GM21528 (cell line): Measurements from ENCODE around the gene S100Z.
"Not testable (repeated sequence)": the region's sequence is repeated elsewhere in the genome, so short reads cannot be mapped to it uniquely, and the experiment has no call there.

Experiments
- ATAC-seq: cut with Tn5 transposase; IDR thresholded peaks from one replicate; pipeline ENCODE4 v1.9.1; 2021; ENCODE audit warnings: mild to moderate bottlenecking, moderate library complexity; ENCODE audit not compliant: unreplicated experiment, low FRiP score

The S100Z gene

DNA sequence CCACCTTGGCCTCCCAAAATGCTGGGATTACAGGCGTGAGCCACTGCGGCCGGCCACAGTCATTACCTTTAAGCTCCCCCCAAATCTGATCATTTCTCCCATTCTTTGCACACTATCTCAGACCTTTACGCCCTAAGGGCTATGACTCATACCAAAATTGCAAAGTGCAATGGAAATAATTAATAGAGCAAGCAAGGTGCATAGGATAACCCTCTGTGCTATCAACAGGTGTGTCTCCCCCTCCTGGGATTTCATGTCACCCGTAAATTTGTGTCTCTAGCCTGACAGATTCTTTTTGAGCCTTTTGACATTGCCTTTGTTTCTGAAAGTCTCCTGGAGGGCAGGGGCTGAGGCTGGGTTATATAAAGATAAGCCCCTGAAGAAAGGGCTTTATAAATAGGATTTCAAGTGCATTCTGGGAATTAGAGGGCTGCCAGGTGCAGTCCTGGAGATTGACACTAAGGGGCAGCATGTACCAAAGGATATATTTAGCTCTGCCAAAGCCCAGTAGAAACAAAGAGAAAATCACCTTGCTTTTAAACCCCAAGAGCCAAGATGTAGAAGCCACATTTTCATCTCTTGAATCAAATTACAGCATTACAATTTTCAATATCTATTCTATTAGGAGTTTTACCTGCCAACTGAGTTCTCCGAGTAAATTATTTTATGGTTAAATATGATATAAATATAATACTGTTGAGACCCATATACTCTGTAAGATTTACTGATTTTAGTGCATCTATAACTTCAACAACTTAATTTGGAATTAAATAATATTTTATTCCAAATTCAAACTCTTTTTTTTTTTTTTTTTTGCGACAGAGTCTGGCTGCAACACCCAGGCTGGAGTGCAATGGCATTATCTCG, 18.2 kb downstream of the S100Z start:
- ATAC-seq, result peak; percentile 68

DNA sequence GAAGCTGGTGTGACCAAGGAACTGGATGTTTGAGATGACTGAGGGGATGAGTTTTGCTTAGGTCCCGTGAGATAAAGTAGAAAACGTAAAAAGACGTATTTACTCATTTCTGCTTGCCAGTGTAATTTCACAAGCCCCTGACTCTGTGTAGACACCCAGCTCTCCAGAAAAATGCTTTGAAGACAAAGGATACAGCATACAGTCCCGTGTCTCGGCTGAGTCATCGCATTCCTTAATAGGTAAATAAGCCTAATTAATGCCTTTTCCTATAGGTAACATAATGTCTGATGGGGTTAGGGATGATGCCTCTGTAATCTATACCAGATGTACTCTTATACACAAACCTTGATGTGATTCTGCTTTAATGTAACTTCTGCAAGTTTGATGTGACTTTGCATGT, 20.2 kb downstream of the S100Z start:
- ATAC-seq, result no peak

DNA sequence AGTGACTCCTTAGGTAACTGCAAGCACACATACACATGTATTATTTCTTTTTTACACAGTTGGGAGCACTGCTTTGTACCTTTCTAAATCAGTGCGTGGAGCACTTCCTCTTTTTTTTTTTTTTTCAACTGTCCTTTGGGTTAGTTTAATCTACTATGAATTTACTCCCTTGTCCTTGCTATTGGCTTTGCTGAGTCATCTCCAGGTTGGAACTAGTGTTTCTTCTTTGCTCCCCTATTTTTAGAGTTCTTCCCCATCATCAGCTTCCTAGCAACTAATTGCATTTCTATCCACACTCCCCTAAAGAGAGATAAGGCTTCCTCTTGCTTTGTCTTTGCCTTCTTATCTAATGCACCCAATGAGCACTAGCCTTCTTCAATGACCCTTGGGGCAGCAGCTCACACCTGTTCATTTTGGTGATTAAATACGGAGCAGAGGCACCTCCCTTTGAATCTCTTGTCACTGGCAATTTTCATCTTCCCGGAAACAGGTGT, 24.3 kb downstream of the S100Z start:
- ATAC-seq, result no peak

DNA sequence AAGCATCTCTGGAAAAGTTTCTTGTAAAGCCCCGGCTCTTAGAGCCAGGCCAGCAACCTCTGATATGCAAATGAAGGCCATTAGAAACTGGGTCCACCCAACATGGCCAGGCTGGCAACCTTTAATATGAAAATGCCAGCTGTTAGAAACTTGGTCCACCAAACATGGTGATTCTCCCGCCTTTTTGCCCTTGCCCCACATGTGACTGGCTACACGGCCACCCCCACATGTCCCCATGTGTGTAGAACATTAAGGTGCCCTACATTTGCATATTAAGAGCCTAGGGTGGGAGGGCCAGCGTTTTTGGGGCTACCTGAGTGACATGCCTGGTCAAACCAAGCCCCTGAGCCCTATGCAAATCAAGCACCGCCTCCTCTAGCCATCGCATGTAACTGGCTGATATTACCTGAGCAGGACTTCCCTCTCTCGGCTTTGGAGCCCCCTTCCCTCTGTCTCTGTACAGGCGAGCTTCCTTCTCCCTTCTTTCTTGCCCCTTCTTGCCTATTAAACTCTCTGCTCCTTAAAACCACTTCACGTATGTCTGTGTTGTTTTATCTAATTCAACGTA, 39.0 kb downstream of the S100Z start:
- no peak for ATAC-seq

DNA sequence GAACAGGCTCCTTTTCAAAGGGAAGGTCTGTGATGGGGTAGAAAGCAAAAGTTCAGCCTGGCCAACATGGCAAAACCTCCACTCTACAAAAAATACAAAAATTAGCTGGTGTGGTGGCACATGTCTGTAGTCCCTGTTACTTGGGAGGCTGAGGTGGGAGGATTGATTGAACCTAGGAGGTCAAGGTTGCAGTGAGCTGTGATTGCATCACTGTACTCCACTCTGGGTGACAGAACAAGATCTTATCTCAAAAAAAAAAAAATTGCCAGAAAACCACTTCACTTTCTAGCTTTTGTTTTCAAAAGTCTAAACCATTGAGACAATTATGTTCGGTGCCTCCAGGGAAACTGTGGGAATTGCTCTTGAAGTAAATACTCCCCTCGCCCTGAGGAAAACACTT, 43.5 kb downstream of the S100Z start:
- no peak for ATAC-seq

DNA sequence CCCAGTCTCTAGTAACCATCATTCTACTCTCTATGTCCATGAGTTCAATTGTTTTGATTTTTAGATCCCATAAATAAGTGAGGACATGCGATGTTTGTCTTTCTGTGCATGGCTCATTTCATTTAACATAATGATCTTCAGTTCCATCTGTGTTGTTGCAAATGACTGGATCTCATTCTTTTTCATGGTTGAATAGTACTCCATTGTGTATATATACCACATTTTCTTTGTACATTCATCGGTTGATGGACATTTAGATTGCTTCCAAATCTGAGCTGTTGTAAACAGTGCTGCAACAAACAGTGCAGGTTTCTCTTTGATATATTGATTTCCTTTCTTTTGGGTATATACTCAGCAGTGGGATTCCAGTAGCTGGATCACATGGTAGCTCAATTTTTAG, 46.4 kb downstream of the S100Z start:
- ATAC-seq, result no peak

DNA sequence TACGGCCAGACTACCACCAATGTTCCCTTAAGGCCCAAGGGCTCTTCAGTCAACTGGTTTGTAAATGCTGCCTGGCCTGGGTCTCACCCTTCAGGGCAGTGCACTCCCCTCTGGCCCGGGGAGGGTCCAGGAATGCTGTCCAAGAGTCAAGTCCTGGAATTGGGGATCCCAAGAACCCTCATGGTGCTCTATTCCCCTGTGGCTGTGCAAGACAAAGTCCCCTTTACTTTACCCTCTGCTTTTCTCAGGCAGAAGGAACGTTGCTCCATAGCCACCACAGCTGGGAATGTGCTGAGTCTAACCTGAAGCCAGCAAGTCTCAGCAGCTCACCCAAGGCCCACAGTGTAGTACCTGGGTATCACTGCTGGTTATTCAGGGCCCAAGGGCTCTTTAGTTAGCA, 51.7 kb downstream of the S100Z start:
- no peak for ATAC-seq

DNA sequence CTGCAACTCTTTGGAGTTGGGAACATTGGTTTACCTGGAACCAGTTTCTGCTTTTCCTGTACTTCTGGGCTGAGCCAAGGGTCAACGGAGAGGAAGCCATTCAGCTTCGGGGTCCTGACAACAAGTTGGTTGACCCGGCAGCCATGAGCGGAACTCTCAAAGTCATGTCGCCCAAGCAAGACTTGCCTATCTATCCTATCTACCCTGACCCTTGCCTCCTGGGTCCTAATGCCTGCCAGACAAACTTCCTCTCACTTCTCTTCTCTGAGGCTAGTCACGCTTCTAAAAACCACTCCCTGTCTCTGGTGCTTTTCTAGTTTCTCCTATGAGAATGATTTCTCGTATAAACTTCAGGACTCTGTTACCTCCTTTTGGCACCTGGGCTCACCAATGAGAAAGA, 58.4 kb downstream of the S100Z start:
- ATAC-seq, result no peak

DNA sequence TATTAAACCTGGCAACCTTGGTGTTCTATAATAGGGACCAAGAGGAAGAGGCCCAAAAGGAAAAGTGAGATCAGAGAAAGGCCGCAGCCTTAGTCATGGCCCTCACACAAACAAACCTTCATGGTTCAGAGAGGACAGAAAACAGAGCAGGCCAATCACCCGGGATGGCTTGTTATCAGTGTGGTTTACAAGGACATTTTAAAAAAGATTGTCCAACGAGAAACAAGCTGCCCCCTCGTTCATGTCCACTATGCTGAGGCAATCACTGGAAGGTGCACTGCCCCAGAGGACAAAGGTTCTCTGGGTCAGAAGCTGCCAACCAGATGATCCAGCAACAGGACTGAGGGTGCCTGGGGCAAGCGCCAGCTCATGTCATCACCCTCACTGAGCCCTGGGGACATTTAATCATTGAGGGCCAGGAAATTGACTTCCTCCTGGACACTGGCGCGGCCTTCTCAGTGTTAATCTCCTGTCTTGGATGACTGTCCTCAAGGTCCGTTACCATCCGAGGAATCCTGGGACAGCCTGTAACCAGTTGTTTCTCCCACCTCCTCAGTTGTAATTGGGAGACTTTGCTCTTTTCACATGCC, 60.6 kb downstream of the S100Z start:
- not testable (repeated sequence) for ATAC-seq

DNA sequence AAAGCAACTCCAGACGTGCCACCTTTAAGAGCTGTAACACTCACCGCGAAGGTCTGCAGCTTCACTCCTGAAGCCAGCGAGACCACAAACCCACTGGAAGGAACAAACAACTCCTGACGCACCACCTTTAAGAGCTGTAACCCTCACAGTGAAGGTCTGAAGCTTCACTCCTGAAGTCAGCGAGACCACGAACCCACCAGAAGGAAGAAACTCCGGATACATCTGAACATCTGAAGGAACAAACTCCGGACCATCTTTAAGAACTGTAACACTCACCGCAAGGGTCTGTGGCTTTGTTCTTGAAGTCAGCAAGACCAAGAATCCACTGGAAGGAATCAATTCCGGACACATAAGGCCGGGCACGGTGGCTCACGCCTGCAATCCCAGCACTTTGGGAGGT, 64.9 kb downstream of the S100Z start:
- not testable (repeated sequence) for ATAC-seq

DNA sequence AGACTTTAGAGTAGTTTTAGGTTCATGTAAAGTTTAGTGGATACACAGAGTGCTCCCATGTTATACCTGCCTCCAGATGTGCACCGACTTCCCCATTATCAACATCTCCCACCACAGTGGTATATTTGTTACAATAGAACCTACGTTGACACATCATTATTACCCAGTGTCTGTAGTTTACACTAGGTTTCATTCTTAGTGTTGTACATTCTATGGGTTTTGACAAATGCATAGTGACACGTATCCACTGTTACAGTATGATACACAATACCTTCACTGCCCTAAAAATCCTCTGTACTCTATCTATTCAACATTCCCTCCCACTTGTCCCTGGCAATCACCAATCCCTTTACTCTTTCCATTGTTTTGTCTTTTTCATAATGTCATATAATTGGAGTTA, 68.7 kb downstream of the S100Z start:
- ATAC-seq, result no peak

DNA sequence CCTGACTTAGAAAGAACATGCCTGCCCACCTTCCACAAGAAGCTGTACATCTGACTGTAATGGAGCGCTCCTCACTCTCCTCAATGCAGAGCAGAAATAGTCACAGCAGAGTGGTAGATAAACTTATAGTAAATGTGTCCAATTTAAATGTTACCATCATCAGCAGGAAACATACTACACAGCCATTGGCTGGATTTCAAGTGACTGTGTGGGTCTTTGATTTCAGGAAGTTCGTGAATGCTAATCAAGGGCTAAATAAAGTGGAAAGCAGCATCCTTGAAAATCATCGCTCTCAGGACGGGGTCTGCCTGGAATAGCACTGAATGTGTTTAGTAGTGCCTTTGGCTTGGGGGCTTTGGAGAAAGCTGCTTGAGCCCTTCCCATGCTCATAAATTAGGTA, 70.7 kb downstream of the S100Z start:
- ATAC-seq, result no peak

DNA sequence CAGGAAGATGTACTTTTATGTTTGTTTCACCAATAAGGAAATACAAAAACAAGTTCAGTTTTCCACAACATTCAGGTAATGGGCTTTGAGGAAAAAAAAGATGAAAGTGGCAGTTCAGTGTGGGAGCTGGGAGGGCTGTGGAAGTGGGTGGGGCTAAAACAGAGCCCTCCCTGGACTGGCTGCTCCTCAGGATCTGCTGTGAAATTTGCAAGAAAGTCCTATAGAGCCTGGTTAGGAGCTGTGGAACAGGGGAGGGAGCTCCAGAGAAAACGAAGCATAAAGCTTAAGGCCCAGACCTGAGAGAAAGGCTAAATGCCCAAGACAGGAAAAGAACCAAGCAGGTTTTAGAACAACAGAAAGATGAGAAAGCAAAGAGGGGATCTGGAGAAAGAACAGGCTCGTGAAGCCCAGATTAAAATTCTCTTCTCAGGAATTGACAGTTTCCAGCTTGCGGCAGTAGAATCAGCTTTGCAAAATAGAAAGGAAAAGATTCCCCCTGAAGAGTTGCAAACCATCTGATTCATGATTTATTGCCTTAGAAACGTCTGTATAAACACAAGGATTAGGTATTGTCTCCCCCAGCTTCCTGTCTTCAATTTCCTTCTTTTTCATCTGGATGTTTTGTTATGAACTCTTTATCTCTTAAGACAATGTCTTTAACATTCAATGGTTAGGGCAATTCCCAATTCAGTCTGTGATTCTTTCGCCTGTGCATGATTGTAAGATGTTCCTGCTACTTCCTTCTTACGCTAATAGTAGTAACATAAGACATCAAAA, 76.7 kb downstream of the S100Z start:
- no peak for ATAC-seq

DNA sequence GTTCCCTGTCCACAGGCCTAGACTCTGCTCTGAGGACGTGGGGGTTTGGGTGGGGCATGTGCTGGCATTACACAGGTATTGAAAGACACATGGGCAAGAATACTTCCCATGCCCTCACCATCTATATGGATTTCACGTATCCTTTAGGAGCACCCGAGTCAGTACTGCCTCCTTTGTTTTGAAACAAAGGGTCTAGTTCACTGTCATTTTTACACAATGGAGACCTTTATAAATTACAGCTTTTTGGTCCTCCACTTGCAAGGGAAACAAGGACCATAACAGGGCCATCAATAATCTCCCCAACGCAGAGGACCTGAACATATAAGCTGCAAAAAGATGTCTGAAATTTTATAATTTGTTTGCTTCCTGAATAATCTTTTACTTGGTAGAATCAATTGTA, 78.1 kb downstream of the S100Z start:
- ATAC-seq, result no peak

DNA sequence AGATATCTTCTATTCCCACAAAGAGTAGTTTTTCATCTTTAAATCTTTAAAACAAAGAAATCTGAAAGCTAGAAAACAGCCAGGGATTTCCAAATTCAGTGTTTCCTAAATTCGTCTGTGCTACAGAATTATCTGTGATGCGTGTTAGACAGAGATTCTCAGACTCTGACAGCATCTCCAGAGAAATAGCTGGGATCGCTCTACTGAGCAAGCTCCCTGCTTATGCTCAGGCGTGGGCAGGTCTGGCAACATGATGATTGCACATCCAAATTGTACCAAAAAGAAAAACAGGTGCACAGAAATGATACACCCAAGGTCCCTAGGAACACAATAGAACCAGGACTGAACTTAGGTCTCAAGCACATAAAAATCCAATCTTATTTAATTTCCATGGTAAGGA, 80.3 kb downstream of the S100Z start:
- no peak for ATAC-seq

DNA sequence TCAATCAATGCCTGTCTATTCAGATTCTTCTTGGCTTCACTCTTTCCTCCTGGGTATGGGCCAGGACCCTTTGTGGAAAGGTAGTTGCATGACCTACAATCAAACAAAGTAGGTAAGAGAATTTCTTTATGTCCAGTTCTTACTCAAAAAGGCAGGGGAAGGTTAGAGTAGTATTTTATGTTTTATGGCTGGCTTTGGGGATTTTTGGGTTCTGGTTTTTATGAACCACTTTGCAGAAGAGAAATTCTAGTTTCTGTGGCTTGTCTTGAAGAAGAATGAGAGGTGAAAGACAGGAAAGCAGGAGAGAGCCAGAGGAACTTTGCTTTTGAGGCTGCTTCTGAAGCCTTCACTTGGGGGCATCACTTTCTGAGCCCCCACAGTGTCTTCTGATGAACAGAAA, 88.4 kb downstream of the S100Z start:
- ATAC-seq, result no peak

DNA sequence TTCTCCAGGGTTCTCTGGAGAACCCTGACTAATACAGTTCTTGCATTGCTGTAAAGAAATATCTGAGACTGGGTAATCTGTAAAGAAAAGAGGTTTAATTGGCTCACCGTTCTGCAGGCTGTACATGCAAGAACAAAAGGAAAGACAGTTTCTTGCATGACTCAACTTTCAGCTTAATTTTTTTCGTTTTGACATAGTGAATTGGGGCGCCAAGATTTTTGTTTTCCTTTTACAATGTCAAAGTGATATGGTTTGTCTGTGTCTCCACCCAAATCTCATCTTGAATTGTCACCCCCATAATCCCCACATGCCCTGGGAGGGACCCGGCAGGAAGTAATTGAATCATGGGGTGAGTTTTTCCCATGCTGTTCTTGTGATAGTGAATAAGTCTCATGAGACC, 91.2 kb downstream of the S100Z start:
- no peak for ATAC-seq

DNA sequence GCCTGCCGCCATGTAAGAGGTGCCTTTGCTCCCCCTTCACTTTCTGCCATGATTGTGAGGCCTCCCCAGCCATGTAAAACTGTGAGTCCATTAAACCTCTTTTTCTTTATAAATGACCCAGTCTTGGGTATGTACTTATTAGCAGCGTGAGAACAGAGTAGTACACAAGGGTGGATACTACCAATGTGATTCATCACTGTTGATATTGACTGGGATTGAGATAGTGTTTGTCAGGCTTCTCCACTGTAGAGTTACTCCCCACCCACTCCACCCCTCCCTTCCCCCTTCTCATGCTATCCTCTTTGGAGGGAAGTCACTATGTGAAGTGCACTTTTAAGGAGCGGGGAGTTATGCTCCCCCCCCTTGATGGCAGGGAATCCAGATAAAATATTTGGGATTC, 91.6 kb downstream of the S100Z start:
- ATAC-seq, result no peak

DNA sequence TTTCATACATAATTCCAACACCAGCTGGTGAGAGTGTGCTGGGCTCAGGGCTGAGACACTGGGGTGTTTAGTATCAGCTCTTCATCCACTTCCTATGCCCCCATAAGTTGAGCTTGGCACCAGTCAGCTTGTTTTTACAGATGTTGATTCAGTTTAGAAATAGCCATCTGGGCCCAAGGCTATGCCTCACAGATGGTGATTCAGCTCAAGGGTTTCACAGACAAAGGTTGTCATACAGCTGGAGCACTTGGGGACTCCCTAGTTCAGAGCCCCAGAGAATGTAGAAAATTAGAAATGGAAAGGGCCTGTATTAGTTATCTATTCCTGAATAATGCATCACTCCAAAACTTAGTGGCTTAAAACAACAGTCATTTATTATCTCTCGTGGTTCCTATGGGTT, 92.8 kb downstream of the S100Z start:
- no peak for ATAC-seq

DNA sequence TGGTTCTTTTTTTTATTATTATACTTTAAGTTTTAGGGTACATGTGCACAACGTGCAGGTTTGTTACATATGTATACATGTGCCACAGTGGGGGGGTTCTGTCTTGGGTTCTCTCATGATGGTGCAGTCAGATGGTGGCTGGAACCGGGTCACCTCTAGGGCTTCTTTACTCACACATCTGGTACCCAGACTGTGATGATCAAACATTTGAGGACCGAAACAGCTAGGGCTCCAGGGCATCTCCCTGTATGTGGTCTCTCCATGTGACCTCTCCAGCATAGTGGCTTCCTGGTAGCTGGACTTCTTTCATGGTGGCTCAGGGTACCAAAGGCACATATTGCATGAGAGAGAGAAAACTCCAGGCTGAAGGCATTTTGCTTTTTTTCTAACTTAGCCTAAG, 93.2 kb downstream of the S100Z start:
- ATAC-seq, result no peak

DNA sequence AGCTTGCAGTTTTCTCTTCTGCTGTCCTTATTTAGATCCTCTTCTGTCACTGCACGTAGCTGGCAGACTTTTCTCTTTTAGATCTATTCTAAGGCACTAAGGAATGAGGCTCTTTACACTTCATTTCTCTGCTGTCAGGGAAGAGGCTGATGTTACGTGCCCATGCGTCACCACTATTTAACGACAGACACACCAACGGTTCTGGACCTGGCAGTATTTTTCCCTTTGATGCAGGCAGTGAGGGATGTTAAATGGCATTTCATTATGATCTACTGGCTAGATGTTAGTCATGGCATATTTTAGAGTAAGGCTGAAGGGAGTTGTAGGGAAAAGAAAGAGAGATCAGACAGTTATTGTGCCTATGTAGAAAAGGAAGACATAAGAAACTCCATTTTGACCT, 94.8 kb downstream of the S100Z start:
- ATAC-seq, result no peak
